Measurements from ENCODE around the gene FXYD1.

Gene FXYD1

DNA sequence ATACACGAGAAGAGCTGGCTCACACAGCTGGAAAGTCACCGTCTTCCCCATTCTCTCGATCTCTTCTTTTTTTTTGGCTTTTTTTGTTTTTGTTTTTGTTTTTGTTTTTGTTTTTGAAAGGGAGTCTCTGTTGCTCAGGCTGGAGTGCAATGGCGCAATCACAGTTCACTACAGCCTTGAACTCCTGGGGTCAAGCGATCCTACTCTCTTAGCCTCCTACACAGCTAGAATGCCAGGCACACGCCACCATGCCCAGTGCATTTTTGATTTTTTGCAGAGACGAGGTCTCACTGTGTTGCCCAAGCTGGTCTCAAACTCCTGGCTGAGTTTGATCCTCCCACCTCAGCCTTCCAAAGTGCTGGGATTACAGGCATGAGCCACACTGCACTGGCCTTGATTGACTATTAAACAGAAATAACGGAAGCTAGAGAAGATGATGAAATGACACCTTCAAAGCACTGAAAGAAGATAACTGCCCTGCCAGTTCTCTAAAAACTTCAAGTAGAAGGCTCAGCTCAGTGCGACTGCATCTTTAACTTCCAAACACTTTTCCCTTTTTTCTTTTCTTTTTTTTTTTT lies 19.0 kb upstream of the FXYD1 start:
- no peaks in the 10 kb centered on the region for H3K9me3 ChIP-seq (ENCODE audit: severe bottlenecking)
- H3K27me3 ChIP-seq (ENCODE audit: insufficient read depth, low read depth, severe bottlenecking): no peaks in the 10 kb centered on the region
- DNase-seq: no peak
- peak overlapping the region; percentile 98 for H3K27ac ChIP-seq
- TF ChIP-seq CTCF (IDR thresholded peaks at IDR 0.05; ENCODE audit: low read depth, low read length): no peak
- H3K4me3 ChIP-seq (ENCODE audit: low read depth, low read length): no peak overlapping the region
- H3K36me3 ChIP-seq: peaks cover 9% of the 10 kb centered on the region

DNA sequence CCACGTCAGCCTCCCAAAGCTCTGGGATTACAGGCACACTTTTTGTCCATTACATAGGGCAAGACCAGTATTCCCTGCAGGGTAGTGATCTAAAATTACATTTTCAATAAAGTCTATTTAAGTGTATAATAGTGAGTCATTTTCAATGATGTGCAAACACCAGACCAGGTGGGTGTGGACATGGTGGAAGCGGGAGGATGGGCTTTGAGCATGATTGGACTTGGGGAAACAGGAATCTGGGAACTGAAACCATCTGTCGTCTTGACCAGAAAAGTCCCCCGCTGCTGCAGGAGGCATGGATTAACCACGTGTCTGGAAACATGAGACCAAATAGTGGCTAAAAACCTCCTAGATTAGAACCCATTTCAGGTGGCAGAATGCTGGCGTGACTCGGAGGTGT lies 18.1 kb upstream of the FXYD1 start:
- peak; percentile 91 for DNase-seq
- H3K27me3 ChIP-seq (ENCODE audit: insufficient read depth, low read depth, severe bottlenecking): no peaks in the 10 kb centered on the region
- no peaks in the 10 kb centered on the region for H3K9me3 ChIP-seq (ENCODE audit: severe bottlenecking)
- peak overlapping the region; percentile 98 for H3K27ac ChIP-seq
- no peak overlapping the region for H3K4me3 ChIP-seq (ENCODE audit: low read depth, low read length)
- no peak for TF ChIP-seq CTCF (IDR thresholded peaks at IDR 0.05; ENCODE audit: low read depth, low read length)
- peaks cover 12% of the 10 kb centered on the region for H3K36me3 ChIP-seq

DNA sequence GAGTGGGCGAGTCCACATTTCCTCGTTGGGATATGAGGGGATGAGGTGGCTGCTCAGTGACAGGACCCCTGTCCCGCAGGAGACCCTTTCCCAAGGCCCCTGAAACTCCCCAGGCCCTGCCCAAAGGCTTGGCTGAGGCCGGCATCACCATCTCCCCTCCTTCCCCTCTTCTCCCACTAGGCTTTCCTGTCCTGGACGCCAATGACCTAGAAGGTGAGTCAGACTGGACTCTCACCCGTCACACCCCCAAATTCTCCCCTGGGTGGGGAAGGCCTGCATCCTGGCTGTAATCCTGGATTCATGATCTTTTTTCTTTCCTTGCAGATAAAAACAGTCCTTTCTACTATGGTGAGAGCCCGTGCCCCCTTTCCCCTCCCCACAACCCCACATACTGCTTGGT lies 17.7 kb upstream of the FXYD1 start:
- Histone ChIP-seq H3K36me3 (peaks cover 12% of the 10 kb centered on the region), H3K27me3 (ENCODE audit: insufficient read depth, low read depth, severe bottlenecking) (no peaks in the 10 kb centered on the region), H3K27ac (peak overlapping the region; percentile 98), H3K9me3 (ENCODE audit: severe bottlenecking) (no peaks in the 10 kb centered on the region), H3K4me3 (ENCODE audit: low read depth, low read length) (no peak overlapping the region)
- no peak for TF ChIP-seq CTCF (IDR thresholded peaks at IDR 0.05; ENCODE audit: low read depth, low read length)
- DNase-seq: no peak

DNA sequence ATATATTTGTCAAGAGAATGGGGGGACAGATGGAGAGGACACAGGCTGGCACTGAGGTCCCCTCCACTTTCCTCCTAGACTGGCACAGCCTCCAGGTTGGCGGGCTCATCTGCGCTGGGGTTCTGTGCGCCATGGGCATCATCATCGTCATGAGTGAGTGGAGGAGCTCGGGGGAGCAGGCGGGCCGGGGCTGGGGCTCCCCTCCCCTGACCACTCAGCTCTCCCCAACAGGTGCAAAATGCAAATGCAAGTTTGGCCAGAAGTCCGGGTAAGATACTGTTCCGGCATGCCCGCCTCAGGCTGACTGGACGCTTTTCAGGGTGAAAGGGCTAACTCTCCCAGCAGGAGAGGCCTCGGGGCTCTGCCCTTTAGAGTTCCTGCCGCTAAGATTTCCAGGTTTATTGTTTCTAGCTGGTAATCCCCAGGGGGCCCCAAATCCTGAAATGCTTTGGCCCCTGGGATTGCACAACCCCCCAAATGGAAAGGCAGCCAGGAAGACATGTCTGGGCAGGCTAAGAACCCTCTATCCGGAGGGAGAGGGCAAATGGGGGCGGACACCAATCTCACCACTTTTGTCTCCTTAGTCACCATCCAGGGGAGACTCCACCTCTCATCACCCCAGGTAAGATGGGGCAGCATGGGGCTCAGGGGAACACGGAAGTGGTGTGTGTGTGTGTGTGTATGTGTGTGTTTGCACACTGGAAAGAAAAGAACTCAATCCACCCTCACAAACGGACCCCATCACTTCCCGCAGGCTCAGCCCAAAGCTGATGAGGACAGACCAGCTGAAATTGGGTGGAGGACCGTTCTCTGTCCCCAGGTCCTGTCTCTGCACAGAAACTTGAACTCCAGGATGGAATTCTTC lies 15.7 kb upstream of the FXYD1 start:
- H3K27ac ChIP-seq: peak overlapping the region; percentile 98
- H3K4me3 ChIP-seq (ENCODE audit: low read depth, low read length): no peak overlapping the region
- DNase-seq: peak; percentile 76
- no peaks in the 10 kb centered on the region for H3K9me3 ChIP-seq (ENCODE audit: severe bottlenecking)
- H3K36me3 ChIP-seq: peaks cover 12% of the 10 kb centered on the region
- TF ChIP-seq CTCF (IDR thresholded peaks at IDR 0.05; ENCODE audit: low read depth, low read length): no peak
- H3K27me3 ChIP-seq (ENCODE audit: insufficient read depth, low read depth, severe bottlenecking): no peaks in the 10 kb centered on the region

GRCh38 chr19:35123573-35123972 lies 15.1 kb upstream of the FXYD1 start:
- DNase-seq: no peak
- TF ChIP-seq CTCF (IDR thresholded peaks at IDR 0.05; ENCODE audit: low read depth, low read length): no peak
- Histone ChIP-seq H3K36me3 (peaks cover 12% of the 10 kb centered on the region), H3K9me3 (ENCODE audit: severe bottlenecking) (no peaks in the 10 kb centered on the region), H3K27ac (peak overlapping the region; percentile 98), H3K4me3 (ENCODE audit: low read depth, low read length) (no peak overlapping the region), H3K27me3 (ENCODE audit: insufficient read depth, low read depth, severe bottlenecking) (no peaks in the 10 kb centered on the region)

All from WERI-Rb-1 (cell line).